ENCODE measurements around the gene NDUFV3.
"Not testable (repeated sequence)": the region's sequence is repeated elsewhere in the genome, so short reads cannot be mapped to it uniquely, and the experiment has no call there.

NDUFV3 gene

GRCh38 chr21:42892931-42893755 lies at the start of gene NDUFV3:
NDUFV3 (plus strand) TSS chr21:42893309; CDS start chr21:42893334, 25 bp downstream.
- DNase-seq (ENCODE audit: low spot score) = peak; percentile 99

DNA sequence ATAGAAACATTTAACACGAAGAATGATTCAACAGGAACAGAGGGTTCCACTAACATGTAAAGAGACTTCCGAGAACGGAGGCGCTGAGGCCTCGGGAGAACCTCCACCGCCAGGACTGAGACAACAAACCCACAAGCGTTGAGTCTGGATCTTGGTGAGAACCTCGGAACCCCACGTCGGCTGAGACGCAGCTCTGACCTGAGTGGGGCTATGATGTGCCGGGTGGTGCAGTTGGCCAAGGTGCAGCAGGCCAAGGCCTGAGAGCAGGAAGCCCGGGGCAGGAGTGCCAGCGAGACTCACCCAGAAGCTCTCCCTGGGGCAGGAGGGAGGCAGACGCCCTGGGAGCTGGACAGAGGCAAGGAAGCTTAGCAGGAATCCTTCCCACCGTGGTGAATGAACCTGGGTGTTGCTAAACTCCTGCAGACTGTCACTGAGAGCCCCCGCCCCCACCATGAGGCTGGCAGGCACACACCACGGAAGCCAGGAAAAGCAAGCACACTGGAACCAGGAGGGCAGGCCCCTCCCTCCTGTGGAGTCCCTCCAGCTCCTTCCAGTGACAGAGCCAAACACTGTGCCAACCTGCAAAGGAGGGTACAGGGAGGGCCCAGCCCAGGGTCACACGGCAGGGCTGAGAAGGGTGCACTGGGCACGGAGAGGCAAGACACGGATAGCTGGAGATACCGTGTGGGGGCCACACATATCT lies 48.5 kb upstream of the NDUFV3 start:
- peak; percentile 68 for DNase-seq (ENCODE audit: low spot score)

DNA sequence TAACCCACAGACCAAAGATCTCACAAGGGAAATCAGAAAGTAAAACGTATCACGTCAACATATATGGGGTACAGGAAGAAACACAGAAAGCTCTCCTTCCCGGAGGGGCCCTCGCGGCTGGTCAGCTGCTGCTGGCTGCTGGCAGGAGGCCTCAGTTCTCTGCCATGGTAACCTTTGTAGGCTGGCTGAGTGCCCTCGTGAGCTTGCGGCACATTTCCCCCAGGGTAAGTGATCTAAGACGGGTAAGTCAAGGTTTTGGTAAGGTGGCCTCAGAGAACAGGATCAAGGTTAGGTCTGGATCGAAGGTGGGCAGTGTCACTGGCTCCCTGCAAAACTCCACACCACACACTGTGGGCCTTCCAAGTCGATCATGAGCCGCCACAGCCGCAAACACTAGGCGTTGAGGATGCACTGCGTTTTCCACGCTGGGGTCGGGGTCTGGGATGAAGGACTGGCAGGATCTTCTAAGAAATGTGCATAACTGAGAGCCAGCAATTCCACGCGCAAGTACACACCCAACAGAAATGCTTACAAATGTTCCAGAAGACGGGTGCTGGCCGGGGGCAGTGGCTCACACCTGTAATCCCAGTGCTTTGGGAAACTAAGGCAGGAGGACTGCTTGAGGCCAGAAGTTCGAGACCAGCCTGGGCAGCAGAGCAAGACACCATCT lies 47.7 kb upstream of the NDUFV3 start:
- DNase-seq (ENCODE audit: low spot score) = peak; percentile 60

- DNase-seq (ENCODE audit: low spot score) = no peak
These were observed 46.9 kb upstream of the NDUFV3 start for GRCh38 chr21:42846221-42846620.

GRCh38 chr21:42847051-42847707 lies 45.9 kb upstream of the NDUFV3 start:
- DNase-seq (ENCODE audit: low spot score) = no peak

DNA sequence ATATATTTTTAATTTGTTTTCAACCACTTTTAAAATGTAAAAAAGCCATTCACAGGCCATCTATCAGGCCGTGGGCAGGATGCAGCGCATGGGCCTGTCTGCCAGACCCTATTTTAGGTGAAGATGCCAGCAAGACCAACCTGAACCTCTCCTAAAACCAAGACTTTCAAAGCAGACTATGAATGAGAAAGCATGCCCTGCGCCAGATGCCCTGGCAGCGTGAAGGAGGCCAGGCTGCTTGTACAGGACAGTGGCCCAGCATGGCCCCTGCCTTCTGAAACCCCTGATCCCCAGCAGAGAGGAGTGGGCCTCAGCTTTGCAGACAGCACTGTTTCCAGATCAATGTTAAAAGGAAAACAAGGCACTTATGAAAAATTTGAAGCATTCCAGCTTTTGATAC lies 45.4 kb upstream of the NDUFV3 start:
- DNase-seq (ENCODE audit: low spot score) = no peak

DNA sequence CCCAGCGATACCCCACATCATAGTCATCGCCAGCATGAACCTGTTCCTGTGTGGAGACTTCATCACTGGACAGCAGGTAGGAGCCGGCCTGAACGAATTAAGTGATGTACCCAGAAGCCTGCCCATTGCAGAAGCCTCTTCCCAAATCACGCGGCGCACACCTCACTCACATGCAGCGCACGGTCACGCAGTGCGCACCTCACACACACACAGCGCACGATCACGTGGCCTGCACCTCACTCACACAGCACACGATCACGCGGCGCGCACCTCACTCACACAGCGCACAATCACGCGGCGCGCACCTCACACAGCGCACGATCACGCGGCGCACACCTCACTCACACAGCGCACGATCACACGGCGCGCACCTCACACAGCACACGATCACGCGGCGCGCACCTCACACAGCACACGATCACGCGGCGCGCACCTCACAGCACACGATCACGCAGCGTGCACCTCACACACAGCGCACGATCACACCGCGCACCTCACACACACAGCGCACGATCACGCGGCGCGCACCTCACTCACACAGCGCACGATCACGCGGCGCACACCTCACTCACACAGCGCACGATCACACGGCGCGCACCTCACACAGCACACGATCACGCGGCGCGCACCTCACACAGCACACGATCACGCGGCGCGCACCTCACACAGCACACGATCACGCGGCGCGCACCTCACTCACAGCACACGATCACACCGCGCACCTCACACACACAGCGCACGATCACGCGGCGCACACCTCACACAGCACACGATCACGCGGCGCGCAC lies 44.8 kb upstream of the NDUFV3 start:
- DNase-seq (ENCODE audit: low spot score) = not testable (repeated sequence)

DNA sequence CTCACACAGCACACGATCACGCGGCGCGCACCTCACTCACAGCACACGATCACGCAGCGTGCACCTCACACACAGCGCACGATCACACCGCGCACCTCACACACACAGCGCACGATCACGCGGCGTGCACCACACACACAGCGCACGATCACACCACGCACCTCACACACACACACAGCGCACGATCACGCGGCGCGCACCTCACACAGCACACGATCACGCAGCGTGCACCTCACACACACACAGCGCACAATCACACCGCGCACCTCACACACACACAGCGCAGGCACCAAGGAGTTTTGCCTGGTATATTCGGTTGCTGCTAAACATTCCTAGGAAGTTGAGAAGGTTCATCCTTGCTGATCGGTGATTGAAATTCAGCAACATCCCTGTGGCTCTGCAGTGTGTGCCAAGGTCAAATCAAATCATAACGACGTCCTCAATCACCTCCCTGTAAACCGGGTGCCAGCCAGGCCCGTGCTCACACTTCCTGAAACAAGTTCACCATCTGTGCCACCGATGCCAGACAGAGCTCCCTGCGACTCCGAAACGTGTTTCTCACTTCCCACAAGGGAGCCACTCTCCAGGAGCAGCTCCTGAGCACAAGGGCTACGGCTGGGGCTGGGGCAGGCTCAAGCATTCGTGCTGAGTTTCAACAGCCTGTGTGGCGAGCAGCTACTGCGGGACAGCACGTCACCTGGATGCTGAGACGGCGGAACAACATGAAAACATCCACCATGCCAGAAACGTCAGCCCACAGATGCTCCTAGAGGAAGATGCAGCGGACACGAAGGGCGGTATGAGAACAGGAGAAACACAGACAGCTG lies 44.0 kb upstream of the NDUFV3 start:
- no peak for DNase-seq (ENCODE audit: low spot score)

DNA sequence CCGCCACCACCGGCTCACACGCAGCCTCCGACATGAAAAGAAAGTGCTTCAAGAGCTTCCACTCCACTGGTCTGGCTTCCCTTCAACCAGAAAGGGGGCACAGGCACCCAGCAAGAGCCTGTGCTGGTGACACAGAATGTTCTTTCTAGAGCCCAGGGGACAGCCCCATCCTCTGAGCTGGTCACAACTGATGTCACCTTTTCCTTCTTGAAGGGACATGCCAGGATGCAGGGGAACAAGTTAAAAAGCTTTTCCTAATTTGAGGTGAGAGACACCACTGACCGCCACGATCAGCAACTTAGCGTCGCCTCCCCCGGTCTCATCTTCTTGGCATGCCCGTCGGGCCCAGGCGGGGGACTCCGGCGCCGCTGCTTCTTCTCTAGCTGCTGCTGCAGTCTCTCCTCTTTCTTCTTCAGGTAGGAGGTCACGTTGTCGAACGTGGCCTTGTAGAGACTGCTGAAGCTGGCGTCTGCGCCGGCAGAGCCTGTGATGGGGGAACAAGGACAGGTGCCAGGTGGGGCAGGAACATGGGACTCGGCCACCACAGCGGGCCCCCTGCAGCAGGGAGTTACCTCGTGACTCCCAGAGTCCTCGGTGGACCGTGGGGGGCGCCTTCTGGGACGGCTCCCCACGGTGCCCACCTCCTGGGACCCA lies 43.2 kb upstream of the NDUFV3 start:
- no peak for DNase-seq (ENCODE audit: low spot score)

DNA sequence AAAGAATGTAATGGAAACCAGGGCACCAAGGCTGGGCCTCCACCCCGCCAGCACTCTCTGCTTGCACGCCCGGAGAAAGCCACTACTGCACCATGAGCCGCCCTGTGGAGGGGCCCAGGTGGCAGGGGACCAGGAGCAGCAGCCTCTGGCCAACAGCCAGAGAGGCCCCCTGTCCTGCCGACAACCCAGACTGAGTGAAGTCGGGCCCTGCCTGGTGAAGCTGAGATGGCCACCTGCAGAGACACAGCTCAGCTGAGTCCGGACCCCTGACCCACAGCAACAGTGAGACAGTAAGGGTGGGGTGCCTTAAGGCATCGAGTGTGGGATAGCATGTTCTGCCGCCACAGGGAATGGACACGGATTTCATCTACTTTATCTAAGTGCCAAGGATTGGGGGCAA lies 42.6 kb upstream of the NDUFV3 start:
- DNase-seq (ENCODE audit: low spot score) = no peak

GRCh38 chr21:42850866-42851391 lies 42.2 kb upstream of the NDUFV3 start:
- DNase-seq (ENCODE audit: low spot score) = no peak

- DNase-seq (ENCODE audit: low spot score) = no peak
These were observed 41.1 kb upstream of the NDUFV3 start for GRCh38 chr21:42851812-42852665.

DNA sequence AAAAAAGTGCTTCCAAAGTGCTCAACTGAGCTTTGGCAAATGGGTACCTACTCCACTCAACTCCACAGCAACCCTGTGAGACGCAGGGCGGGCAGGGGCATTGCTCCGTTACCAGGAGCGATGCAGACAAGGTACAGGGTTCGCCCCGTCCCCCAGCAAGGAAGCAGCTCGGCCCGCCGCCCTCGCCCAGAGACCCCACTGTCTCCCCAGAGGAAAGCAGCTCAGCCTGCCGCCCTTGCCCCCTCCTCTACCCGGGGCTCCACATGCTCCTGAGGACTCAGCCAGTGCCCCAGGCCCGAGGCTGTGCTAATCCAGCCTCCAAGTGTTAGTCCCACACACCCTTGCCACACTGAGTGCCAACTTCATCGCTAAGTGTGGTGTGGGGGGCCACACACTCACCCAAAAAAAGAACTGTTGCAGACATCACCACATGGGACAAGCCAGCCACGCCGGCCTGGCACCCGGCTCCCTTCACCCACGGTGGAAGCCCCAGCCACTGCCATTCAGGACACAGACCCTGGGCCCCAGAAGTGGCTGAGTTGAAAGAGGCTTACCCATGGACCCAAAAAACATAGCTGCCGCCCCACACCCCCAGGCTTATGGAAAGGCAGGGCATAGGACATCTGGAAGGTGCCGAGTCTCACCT lies 40.1 kb upstream of the NDUFV3 start:
- no peak for DNase-seq (ENCODE audit: low spot score)

DNA sequence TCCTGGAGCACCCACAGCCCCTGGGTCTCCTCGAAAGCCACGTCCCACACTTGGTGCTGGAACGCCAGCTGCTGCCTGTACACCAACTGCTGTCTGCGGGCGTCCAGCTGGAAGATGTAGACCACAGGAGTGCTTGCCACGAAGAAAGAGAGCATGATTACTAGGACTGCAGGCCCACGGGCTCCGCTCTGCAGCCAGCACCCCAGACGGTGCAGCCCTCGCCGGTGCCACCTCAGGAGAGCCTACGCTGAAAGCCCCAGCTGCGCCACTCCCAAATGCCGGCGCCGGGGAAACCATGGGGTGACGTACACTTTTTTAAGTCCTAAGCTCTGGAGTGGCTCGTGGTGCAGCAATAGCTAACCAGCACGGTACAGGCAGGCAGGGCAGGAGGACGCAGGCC lies 39.5 kb upstream of the NDUFV3 start:
- DNase-seq (ENCODE audit: low spot score) = no peak

GRCh38 chr21:42854246-42855010 lies 38.7 kb upstream of the NDUFV3 start:
- DNase-seq (ENCODE audit: low spot score) = no peak

DNA sequence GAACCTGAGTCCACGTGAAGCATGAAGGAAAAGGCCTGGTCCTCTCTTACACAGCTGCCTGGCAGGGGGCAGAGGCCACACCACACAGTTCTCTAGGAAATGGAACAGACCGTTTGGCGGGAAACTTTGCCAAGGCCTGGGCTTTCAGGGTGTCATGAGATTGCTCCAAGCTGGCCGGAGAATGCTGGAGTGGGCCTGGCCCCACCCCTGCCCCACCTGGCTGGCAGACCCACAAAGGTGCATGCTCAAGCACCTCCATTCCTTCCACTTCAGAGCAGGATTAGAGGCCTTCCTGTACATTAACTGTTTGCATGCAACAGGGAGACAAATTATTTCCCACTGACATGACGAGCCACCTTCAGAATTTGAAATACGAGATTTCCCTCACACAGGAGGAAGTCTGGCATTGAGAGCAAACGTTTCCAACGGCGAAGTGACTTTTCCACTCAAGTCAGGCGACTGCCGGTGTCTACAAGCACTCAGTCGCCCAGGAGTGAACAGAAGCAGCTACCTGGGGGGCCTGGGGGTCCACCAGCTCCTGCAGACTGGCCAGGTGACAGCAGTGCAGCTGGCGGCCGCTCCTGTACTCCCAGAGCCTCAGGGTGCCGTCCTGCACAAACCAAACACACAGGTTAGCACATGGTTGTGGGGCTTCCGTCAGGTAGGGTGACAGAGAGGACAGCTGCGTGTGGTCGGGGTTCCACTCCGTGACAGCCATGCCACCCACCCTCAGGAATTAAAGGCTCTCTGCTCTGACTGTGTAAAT lies 37.8 kb upstream of the NDUFV3 start:
- no peak for DNase-seq (ENCODE audit: low spot score)

DNA sequence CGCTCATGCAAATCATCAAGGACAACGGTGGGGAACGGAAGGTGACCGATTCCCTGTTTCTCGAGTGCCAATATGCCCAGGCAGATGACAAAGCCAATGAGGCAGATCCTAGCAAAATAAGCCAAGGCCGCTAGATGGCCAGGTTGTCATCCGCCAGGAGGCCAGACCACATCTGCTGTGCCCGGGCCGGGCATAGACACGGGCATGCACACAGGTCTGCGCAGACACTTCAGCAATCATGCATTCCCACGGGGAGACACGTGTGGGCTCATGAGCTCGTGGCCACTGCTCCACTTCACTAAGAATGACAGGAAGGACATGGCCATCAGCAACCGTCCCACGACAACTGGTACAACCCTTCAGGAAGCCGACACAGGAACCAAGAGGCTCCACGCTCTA lies 37.2 kb upstream of the NDUFV3 start:
- no peak for DNase-seq (ENCODE audit: low spot score)

Data from Ammon's horn (tissue), 1 donor.